Activated CD4-positive, alpha-beta T cell treated with anti-CD3 and anti-CD28 coated beads, Interleukin-2, amount 10 ng/mL, durations not matched to agents 24 days and 14 days (primary cell): Measurements from ENCODE around the gene PCSK6. TPM values are rescaled to one million over a fixed set of nuclear protein-coding genes. Genes with fewer than 3 reads are reported as not detected.
"Not testable (repeated sequence)": the region's sequence is repeated elsewhere in the genome, so short reads cannot be mapped to it uniquely, and the experiment has no call there.

ENCODE experiments used
- DNase-seq: peaks from one replicate; pipeline ENCODE4 v3.0.0; 2022
- H3K27ac Mint-ChIP-seq: one replicate; pipeline ENCODE4 v1.8.0; 2022; ENCODE audit warnings: mild to moderate bottlenecking, mixed read lengths
- H3K27me3 Mint-ChIP-seq: one replicate; pipeline ENCODE4 v1.8.0; 2022; ENCODE audit warnings: mixed read lengths
- H3K36me3 Mint-ChIP-seq: one replicate; pipeline ENCODE4 v1.8.0; 2022; ENCODE audit warnings: low read depth, mild to moderate bottlenecking, mixed read lengths
- H3K4me1 Mint-ChIP-seq: one replicate; pipeline ENCODE4 v1.8.0; 2021; ENCODE audit warnings: mixed read lengths
- H3K4me3 Mint-ChIP-seq: one replicate; pipeline ENCODE4 v1.8.0; 2022; ENCODE audit warnings: mild to moderate bottlenecking, moderate library complexity, mixed read lengths
- H3K9me3 Mint-ChIP-seq: one replicate; pipeline ENCODE4 v1.8.0; 2021; ENCODE audit warnings: mixed read lengths
- intact Hi-C: fragments of 100-400 bp; cut with micrococcal nuclease; formaldehyde crosslinking; loops from one replicate; pipeline ENCODE4 v1.15.1; 2023
- total RNA-seq: library from RNA; stranded (reverse); gene quantifications from 2 replicates; pipeline ENCODE4 v1.2.3, GENCODE V29; 2022

PCSK6 gene
- total RNA-seq, 1 donor from 2014 or later: 5.4 TPM

GRCh38 chr15:101362986-101363566, 126.4 kb downstream of the PCSK6 start:
- Mint-ChIP-seq H3K27ac (no peak overlapping the region), H3K4me3 (no peak overlapping the region), H3K4me1 (peaks cover 5% of the 10 kb centered on the region), H3K27me3 (no peaks in the 10 kb centered on the region), H3K36me3 (no peaks in the 10 kb centered on the region), H3K9me3 (no peaks in the 10 kb centered on the region)
- intact Hi-C loops: no loop called here
- no peak for DNase-seq

DNA sequence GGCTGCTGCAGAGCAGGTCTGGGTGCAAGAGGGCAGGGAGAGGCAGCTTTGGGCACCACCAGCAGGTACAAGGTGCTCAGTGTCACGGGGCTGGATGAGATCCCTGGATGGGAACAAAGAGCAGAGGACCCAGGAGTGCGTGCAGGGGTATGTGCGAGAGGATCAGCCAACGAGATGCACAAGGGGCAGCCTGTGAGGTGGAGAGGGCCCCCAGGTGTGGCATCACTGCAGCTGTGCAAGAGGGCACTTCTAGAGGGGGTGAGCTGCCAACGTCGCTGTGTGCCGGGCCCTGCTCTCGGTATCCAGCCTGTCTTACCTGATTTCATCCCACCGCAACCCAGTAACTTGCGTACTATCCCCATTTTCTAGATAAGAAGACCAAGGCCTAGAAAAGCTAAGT, 127.1 kb downstream of the PCSK6 start:
- Mint-ChIP-seq H3K27ac (no peak overlapping the region), H3K4me3 (no peak overlapping the region), H3K27me3 (no peaks in the 10 kb centered on the region), H3K4me1 (peaks cover 5% of the 10 kb centered on the region), H3K9me3 (no peaks in the 10 kb centered on the region), H3K36me3 (no peaks in the 10 kb centered on the region)
- intact Hi-C loops: no loop called here
- no peak for DNase-seq

DNA sequence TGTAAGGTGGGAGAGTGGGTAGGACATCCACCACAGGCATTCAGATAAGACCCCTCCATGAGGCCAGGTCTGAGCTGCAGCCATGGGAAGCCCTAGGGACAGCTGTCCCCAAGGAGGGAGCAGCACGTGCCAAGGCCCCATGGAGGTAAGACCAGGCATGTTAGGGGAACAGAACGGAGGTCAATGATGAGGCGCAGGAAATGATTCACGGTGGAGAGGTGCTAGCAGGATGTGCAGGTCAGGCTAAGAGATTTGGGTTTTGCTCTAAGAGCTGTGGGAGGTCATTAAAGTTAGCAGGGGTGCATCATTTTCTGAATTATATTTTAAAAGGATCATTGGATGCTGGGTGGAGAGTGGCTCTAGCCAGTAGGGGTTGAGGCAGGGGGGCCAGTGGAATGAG, 128.1 kb downstream of the PCSK6 start:
- Mint-ChIP-seq H3K9me3 (no peaks in the 10 kb centered on the region), H3K4me1 (peaks cover 5% of the 10 kb centered on the region), H3K27ac (no peak overlapping the region), H3K4me3 (no peak overlapping the region), H3K36me3 (no peaks in the 10 kb centered on the region), H3K27me3 (no peaks in the 10 kb centered on the region)
- DNase-seq: no peak
- intact Hi-C loops: no loop called here

GRCh38 chr15:101359365-101359947, 130.1 kb downstream of the PCSK6 start:
- intact Hi-C loops: no loop called here
- peaks cover 5% of the 10 kb centered on the region for H3K4me1 Mint-ChIP-seq
- no peak overlapping the region for H3K4me3 Mint-ChIP-seq
- no peak overlapping the region for H3K27ac Mint-ChIP-seq
- no peak for DNase-seq
- no peaks in the 10 kb centered on the region for H3K27me3 Mint-ChIP-seq
- no peaks in the 10 kb centered on the region for H3K36me3 Mint-ChIP-seq
- no peaks in the 10 kb centered on the region for H3K9me3 Mint-ChIP-seq

DNA sequence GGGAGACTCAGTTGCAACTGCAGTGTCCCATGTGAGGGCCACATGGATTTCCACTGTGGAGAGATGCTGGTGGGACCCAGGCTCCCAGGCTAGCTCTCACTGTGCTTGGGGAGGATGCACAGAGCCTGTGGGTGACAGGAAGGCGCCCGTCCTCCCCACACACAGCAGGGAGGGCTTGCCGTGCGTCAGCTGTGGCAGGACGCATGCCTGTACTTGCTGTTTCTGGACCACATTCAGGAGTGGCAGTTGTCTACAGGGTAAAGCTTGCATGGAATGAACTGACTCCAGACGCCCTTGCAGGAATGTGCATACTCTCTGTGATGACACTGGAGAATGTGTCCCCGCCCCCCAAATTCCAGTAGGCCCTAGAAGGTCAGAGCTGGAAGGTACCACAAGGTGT, 130.6 kb downstream of the PCSK6 start:
- Mint-ChIP-seq H3K4me1 (peaks cover 5% of the 10 kb centered on the region), H3K27me3 (no peaks in the 10 kb centered on the region), H3K9me3 (no peaks in the 10 kb centered on the region), H3K4me3 (no peak overlapping the region), H3K36me3 (no peaks in the 10 kb centered on the region), H3K27ac (no peak overlapping the region)
- DNase-seq: no peak
- intact Hi-C loops: no loop called here

GRCh38 chr15:101357885-101358284, 131.6 kb downstream of the PCSK6 start:
- intact Hi-C loops: no loop called here
- Mint-ChIP-seq H3K9me3 (no peaks in the 10 kb centered on the region), H3K4me3 (no peak overlapping the region), H3K27me3 (no peaks in the 10 kb centered on the region), H3K36me3 (no peaks in the 10 kb centered on the region), H3K27ac (no peak overlapping the region), H3K4me1 (peaks cover 5% of the 10 kb centered on the region)
- no peak for DNase-seq

- Mint-ChIP-seq H3K4me3 (no peak overlapping the region), H3K27me3 (no peaks in the 10 kb centered on the region), H3K9me3 (no peaks in the 10 kb centered on the region), H3K27ac (no peak overlapping the region), H3K4me1 (peaks cover 5% of the 10 kb centered on the region), H3K36me3 (no peaks in the 10 kb centered on the region)
- DNase-seq: no peak
- intact Hi-C loops: no loop called here
These were observed 132.2 kb downstream of the PCSK6 start for GRCh38 chr15:101357333-101357732.

DNA sequence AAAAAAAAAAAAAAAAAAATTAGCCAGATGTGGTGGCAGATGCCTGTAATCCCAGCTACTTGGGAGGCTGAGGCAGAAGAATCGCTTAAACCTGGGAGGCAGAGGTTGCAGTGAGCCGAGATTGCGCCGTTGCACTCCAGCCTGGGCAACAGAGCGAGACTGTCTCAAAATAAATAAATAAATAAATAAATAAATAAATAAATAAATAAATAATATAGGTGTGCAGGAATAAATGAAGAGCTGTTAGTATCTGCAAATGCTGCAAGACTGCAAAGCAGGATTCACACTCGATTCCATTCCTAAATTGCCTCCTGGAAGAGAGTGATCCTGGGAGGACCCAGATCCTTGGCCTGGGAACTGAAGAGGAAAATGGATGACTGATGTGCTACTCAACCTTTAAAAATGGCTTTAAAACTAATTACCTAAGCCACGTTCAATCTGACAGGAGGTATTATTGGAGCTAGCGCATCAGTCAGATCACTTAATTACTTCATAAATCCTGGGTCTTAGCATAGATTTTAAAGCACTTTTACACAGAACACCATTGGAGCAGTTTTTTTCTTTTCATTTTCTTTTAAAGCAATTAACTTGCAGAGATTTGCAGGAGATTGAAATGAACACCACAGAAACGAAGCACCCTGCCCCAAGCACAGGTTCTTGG, 132.9 kb downstream of the PCSK6 start:
- H3K27ac Mint-ChIP-seq, DNase-seq, H3K4me3 Mint-ChIP-seq, H3K36me3 Mint-ChIP-seq, H3K4me1 Mint-ChIP-seq, intact Hi-C loops, H3K27me3 Mint-ChIP-seq, H3K9me3 Mint-ChIP-seq: not testable (repeated sequence)

- Mint-ChIP-seq H3K27me3 (peaks cover 3% of the 10 kb centered on the region), H3K4me3 (no peak overlapping the region), H3K27ac (no peak overlapping the region), H3K9me3 (no peaks in the 10 kb centered on the region), H3K36me3 (no peaks in the 10 kb centered on the region), H3K4me1 (no peaks in the 10 kb centered on the region)
- no peak for DNase-seq
- intact Hi-C loops: no loop called here
These were observed 133.6 kb downstream of the PCSK6 start for GRCh38 chr15:101355678-101356464.

DNA sequence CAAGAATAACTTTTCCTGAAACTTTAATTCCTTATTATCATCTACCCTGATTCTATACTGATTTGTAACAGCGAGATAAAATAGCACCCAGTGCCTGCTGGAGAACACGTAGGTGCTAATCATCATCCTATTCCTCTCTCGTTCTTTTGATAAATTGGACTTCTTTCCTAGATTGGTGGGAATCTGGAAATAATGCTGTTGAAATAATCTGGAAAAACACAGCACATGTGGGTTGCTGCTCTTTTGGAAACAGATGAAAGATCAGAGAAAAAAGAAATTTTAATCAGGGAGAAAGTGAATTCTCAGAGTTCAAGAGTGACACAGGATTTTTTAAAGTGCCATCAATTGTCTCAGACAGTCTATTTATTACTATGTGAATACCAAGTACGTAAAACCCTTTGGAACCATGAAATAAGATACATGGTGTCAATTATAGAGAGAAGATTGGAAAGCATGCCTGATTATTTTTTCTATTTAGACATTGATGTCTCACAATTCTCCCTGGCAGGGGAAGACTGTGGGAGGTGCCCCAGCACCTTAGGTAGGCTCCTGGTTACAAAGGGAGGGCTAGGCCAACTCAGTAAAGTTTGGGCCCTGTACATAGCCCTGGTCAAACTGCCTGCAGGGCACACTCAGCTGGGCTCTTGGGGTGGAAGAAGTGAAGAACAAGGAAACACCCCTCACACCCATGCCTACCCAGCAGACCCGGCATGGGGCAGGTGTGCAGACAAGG, 134.4 kb downstream of the PCSK6 start:
- no peak overlapping the region for H3K27ac Mint-ChIP-seq
- intact Hi-C loops: no loop called here
- no peak for DNase-seq
- no peak overlapping the region for H3K4me3 Mint-ChIP-seq
- H3K27me3 Mint-ChIP-seq: peaks cover 3% of the 10 kb centered on the region
- no peaks in the 10 kb centered on the region for H3K9me3 Mint-ChIP-seq
- H3K4me1 Mint-ChIP-seq: no peaks in the 10 kb centered on the region
- H3K36me3 Mint-ChIP-seq: no peaks in the 10 kb centered on the region

- Mint-ChIP-seq H3K36me3 (no peaks in the 10 kb centered on the region), H3K27ac (no peak overlapping the region), H3K27me3 (peaks cover 6% of the 10 kb centered on the region), H3K4me3 (no peak overlapping the region), H3K9me3 (no peaks in the 10 kb centered on the region), H3K4me1 (no peaks in the 10 kb centered on the region)
- no peak for DNase-seq
- intact Hi-C loops: no loop called here
These were observed 136.3 kb downstream of the PCSK6 start for GRCh38 chr15:101353240-101353639.

GRCh38 chr15:101351736-101352135, 137.8 kb downstream of the PCSK6 start:
- Mint-ChIP-seq H3K36me3 (no peaks in the 10 kb centered on the region), H3K27me3 (peaks cover 12% of the 10 kb centered on the region), H3K9me3 (no peaks in the 10 kb centered on the region), H3K4me1 (no peaks in the 10 kb centered on the region), H3K27ac (no peak overlapping the region), H3K4me3 (no peak overlapping the region)
- DNase-seq: no peak
- intact Hi-C loops: no loop called here

- Mint-ChIP-seq H3K36me3 (no peaks in the 10 kb centered on the region), H3K4me3 (no peak overlapping the region), H3K4me1 (no peaks in the 10 kb centered on the region), H3K9me3 (no peaks in the 10 kb centered on the region), H3K27ac (no peak overlapping the region), H3K27me3 (peaks cover 21% of the 10 kb centered on the region)
- DNase-seq: no peak
- intact Hi-C loops: no loop called here
These were observed 140.2 kb downstream of the PCSK6 start for GRCh38 chr15:101349047-101349951.
